ENCODE measurements around the gene LIG3.
A peak's percentile ranks its signal among the peaks of the same experiment; 100 is the strongest.
"Not testable (repeated sequence)": the region's sequence is repeated elsewhere in the genome, so short reads cannot be mapped to it uniquely, and the experiment has no call there.

LIG3 gene

DNA sequence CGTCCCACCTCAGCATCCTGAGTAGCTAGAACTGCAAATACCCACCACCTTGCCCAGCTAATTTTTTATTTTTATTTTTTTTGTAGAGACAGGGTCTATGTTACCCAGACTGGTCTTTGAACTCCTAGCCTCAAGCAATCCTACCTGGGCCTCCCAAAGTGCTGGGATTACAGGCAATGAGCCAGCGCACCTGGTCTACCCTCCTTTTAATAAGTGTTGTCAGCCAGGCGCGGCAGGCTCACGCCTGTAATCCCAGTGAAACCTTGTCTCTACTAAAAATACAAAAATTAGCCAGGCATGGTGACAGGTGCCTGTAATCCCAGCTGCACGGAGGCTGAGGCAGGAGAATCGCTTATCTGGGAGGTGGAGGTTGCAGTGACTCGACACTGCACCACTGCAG lies 63.9 kb downstream of the LIG3 start:
- DNase-seq (ENCODE audit: low read depth), result no peak

DNA sequence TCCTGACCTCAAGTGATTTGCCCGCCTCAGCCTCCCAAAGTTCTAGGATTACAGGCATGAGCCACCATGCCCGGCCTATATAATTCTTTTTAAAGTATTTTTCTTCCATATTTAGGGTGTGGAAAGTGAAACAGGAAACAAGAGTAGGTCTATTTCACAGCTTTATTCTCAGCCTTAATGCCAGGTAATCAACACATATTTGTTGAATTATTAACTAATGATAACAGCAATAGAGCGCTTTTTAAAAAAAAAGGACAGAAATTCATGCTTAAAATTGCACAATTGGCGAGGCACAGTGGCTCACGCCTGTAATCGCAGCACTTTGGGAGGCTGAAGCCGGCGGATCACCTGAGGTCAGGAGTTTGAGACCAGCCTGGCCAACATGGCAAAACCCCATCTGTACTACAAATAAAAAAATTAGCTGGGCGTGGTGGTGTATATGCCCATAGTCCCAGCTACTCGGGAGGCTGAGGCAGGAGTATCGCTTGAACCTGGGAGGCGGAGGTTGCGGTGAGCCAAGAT lies 65.2 kb downstream of the LIG3 start:
- not testable (repeated sequence) for DNase-seq (ENCODE audit: low read depth)

DNA sequence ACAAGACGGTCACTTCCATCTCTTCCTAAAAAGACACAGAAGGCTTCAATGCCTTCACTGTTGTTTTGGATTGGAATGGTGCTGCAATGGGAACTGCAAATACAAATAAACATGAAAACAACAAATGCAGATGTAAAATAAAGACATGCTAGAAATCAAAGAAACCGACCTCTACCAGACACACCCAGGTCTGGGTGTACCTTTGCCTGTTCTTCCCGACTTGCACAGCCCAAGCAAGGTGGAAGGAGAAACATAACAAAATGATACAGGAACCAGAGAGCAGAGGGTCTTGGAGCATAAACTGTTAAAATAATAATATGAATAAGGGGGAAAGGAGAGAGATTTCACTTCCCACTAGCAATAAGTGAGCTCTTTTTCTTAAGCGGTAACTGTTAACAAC lies 65.9 kb downstream of the LIG3 start:
- DNase-seq (ENCODE audit: low read depth), result no peak

DNA sequence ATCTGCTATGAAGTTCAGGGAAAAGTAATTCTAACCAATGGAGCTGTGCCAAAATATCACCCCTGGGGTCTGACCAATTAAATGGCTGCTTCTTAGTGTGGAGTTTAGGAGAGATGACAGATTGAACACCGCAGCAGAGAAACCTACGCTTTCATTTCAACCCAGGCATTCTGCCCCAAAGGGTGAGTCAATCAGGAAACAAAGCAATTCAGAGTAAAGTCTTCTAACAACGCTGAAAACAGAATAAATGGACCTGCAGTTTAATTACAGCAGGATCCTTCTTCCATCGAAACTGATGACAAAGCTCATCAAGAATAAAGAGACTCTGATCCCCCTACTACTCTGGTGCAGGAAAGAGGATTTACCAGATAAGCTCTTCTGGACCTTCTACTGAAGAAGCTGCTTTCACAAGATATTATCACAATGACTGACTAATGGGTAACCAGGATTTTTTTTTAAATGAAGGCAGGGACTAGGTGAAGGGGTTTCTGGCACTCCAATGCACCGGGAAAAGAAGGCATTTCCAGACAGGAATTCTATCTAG lies 66.5 kb downstream of the LIG3 start:
- DNase-seq (ENCODE audit: low read depth), result peak; percentile 18

DNA sequence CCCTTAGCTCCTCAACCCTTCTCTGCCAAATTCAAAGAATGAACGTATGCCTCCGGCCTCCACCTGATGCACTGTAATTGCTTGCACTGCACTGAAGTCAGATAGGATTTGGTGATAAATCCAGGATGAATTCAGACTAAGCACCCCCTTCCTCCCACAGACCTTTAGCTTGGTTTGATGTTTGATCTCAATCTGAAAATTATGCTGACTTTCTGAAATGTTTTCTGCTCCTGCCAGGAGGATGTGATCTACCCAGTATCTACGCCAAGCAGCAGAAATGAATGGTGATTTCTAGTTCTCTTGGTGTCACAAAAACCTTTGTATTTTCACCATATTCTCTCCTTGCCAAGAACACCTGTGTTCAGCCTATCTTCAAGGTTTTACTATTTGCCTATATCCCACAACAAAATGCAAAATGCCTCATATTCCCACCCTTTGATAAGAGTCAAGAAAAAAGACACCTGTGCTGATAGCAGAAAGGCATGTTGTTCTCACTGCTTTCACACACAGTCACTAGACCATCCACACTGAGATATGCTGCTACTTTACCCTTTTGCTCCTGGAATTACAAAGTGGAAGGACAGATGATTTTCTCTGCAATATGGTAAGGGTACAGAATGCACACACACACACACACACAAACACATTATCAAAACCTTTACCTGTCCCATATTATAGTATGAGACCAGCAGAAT lies 68.5 kb downstream of the LIG3 start:
- no peak for DNase-seq (ENCODE audit: low read depth)

DNA sequence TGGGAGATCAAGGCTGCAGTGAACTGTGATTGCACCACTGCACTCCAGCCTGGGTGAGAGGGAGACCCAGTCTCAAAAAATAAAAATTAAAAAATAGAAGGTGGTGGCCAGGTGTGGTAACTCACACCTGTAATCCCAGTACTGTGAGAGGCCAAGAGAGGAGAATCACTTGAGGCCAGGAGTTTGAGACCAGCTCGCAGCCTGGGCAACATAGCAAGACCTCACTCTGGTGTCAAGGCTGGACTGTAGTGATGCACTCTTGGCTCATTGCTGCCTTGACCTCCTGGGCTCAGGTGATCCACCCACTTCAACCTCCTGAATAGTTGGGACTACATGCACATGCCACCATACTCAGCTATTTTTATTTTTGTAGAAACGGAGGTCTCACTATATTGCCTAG lies 69.9 kb downstream of the LIG3 start:
- DNase-seq (ENCODE audit: low read depth), result no peak

DNA sequence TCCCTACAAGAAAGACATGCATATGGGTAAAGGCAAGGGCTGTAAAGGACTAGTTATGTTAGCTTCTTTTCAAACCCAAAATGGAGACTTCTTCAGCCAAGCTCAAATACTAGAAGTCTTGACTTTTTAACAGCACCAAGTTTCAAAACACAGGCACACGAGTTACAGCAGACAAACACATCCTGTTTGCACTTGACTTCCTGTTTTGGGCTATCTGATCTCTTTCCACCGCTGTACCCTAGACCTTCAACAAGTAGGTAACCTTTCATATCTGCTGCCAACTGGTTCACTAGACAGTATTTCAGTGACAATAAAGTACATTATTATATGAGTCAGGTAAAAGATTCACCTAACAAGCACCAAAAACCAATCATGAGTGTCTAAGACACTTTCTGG lies 70.9 kb downstream of the LIG3 start:
- DNase-seq (ENCODE audit: low read depth), result no peak

DNA sequence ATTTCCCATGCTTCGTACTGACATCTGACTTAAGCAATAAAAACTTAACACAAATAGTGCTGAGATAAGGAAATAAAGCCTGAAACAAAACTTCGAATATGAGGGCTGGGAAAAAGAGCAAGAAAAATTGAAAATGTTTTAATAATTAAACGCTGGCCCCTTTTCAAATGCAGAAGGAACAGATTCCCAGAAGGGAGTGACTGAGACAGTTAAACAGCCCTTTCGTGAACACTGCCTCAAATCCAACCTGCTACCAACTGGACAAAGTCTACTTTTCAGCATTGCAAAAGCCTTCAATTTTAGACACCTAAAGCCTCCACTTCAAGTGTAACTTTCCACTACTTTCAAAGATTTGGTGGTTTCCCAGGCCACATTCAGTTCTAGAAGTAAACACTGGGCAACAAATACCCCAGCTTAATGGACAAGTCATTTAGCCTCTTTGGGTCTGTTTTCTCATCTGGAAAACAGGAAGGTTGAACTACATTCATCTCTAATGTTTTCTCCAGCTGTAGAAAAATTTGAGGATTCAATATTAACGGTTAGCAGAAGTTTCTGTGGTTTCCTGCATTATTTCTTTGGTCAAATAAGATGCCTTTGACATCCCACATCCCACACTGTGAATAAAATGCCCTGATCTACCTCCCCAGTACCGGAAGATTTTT lies 71.4 kb downstream of the LIG3 start:
- DNase-seq (ENCODE audit: low read depth), result no peak

DNA sequence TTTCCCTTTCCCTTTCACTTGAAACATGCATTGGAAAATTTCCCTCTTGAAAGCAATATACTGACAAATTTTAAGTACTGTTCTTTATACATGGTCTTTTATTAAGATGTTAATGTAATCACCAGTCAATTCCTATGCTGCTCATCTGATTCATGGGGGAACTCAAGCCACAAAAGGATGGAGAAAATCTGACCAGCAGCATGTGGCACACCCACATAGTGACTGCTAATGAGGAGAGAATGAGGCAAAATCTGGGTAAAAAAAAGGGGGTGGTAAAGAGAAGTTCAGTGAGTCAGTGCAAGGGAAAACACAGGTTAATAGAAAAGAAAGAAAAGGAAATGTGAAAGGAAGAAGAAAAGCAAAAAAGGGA lies 71.9 kb downstream of the LIG3 start:
- no peak for DNase-seq (ENCODE audit: low read depth)

DNA sequence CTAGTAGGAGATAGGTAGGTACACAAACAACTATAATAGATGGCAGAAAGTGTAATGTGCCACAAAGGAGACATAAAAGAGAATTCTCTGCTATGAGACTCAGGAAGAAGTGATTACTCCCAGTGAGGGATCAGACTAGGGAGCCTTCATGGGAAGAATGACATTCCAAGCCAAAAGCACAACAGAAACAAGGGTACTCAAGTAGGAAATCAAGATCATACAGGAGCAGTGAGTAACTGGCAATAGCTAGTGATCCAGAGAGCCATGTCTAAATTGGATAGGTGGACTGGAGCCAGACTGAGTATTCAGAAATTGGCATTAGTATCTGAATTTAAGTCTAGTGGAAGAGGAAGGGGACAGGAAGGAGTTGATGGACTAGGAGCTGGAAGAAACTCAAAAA lies 72.5 kb downstream of the LIG3 start:
- DNase-seq (ENCODE audit: low read depth), result no peak

DNA sequence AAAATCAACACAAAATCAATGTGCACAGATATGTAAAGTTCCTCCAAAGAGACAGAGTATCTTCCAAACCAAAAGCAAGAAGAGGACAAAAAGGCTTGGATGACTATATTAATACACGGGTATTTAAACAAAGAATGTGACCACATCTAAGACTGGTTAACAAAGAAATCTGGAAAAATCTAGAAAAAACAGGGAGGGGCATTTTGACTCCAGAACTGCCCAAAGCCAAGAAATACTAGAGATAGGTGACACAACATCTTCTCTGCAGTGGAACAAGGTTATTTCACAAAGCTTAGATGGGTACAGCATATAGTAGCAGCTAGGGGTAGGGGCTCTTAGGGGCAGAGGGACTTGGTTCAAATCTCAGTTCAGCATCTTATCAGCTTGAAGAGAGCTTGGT lies 72.9 kb downstream of the LIG3 start:
- DNase-seq (ENCODE audit: low read depth), result no peak

DNA sequence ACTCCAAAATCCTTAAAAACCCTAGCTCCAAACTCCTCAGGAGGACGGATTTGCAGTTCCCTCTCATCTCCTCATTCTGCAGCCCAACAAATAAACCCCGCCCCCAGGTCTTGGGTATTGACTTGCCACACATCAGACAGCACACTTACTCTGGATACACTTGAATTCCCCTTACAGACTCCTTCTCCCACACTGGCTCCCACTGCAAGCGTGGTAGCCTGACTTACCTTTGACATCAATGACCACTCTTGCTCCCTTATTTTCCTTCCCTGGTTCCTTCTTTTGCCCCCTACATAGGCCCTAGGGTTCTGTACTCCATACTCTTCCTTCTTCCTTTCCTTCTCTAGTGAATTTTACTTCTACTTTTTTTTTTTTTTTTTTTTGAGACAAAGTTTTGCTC lies 75.7 kb downstream of the LIG3 start:
- DNase-seq (ENCODE audit: low read depth), result no peak

DNA sequence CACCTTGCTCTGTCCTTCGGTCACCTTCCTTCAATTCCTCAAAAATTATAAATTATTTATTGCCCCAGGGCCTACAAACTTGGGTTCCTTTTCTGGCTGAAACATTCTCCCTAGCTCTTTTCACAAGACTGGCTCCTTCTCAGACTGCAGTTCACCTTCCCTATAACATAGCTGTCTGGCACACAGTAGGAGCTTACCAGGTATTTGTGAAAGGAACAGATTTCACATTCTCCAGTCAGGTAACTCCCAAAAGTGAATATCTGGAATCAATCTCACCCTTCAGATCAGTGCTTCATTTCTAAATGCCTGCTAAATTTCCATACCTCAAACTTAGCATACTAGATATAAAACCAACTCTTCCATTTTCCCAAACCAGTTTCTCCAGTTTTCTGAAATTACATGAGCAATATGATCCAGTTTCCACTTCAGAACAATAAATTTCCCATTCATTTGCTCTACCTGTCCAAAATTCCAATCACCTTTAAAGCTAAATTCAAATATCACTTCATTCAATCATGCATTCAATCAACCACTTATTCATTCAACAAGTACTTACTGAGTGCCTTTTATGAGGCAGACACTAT lies 77.1 kb downstream of the LIG3 start:
- no peak for DNase-seq (ENCODE audit: low read depth)
